ENCODE results near the gene CTNNBL1. TPM values are rescaled to one million over a fixed set of nuclear protein-coding genes. Genes with fewer than 3 reads are reported as not detected.

CTNNBL1 gene
- total and polyA plus RNA-seq, 2 of the 4 experiments (the other 2 are of a cell fraction): 29.9 to 34.1 TPM

- Histone ChIP-seq H2AK9ac (replicated peaks; ENCODE audit: low read depth, low read length, poor library complexity) (no peak overlapping the region), H3K79me1 (ENCODE audit: low read depth in 1 of 2, low read length in 2 of 2) (no peaks in the 10 kb centered on the region), H3K23ac (ENCODE audit: low read depth, low read length) (no peak overlapping the region), H3K18ac (ENCODE audit: low read depth, low read length) (no peak overlapping the region), H2BK20ac (ENCODE audit: low read depth, low read length) (no peak overlapping the region), H4K5ac (ENCODE audit: low read depth, low read length) (no peak overlapping the region), H3K9me1 (ENCODE audit: insufficient read depth, low read length) (no peaks in the 10 kb centered on the region), H3K36me3 (ENCODE audit: control insufficient read depth, insufficient read depth, low read length) (no peaks in the 10 kb centered on the region), H2BK15ac (ENCODE audit: low read depth, low read length) (no peak overlapping the region), H2BK5ac (ENCODE audit: low read depth, low read length, poor library complexity, severe bottlenecking) (no peak overlapping the region), H3K4ac (ENCODE audit: low read depth, low read length) (no peak overlapping the region), H2BK120ac (ENCODE audit: low read depth, low read length) (no peak overlapping the region), H4K91ac (ENCODE audit: insufficient read depth, low read depth, low read length) (no peak overlapping the region), H3K4me2 (ENCODE audit: low read depth, low read length) (no peak overlapping the region), H3K4me1 (ENCODE audit: control insufficient read depth, insufficient read depth, low read length) (no peaks in the 10 kb centered on the region; the same call in 1 of the 2 replicates), H3K4me3 (ENCODE audit: insufficient read depth, low read depth, low read length) (no peak overlapping the region), H3K14ac (replicated peaks; ENCODE audit: low read depth, low read length) (no peak overlapping the region), H3K27me3 (ENCODE audit: control insufficient read depth, insufficient read depth, low read length) (peaks cover 89% of the 10 kb centered on the region), H2AK5ac (ENCODE audit: low read depth, low read length) (no peak overlapping the region), H4K20me1 (ENCODE audit: insufficient read depth, low read length) (no peaks in the 10 kb centered on the region), H3K9ac (ENCODE audit: low read depth, low read length) (no peak overlapping the region), H3K56ac (ENCODE audit: extremely low read depth, insufficient read depth, low read length) (no peak overlapping the region), H3K27ac (ENCODE audit: insufficient read depth, low read length) (no peak overlapping the region), H3K9me3 (ENCODE audit: control insufficient read depth, insufficient read depth, low read length) (no peaks in the 10 kb centered on the region), H2AFZ (replicated peaks; ENCODE audit: low read length, poor library complexity) (no peak overlapping the region), H4K8ac (ENCODE audit: low read depth in 2 of 2, low read length in 2 of 2) (no peak overlapping the region)
- ATAC-seq (ENCODE audit: low read depth) (no peak), DNase-seq (no peak)
- intact Hi-C loops (cut with micrococcal nuclease) (no loop called here), dilution Hi-C loops (cut with HindIII; ENCODE audit: low sequenced_read_pairs, unreplicated experiment) (no loop called here), in situ Hi-C loops (cut with MboI; ENCODE audit: low sequenced_read_pairs) (no loop called here)
- no TSS peak for BruUV-seq (replicated peaks)
- POLR2A ChIA-PET (ENCODE audit: unreplicated experiment): no interaction called here
- CTCF ChIA-PET: interaction anchor here (0.5 kb wide), 1 partner anchor 441 kb away, joined by 4 read pairs; no protein-coding TSS in a partner anchor
- TF ChIP-seq SMC3 (IDR thresholded peaks at IDR 0.05; ENCODE audit: low read depth, low read length): no peak
- TF ChIP-seq MXI1 (IDR thresholded peaks at IDR 0.05; ENCODE audit: borderline replicate concordance, low read depth, low read length): no peak
- TF ChIP-seq CEBPB (IDR thresholded peaks at IDR 0.05; ENCODE audit: low read depth, low read length): no peak
- no peak for TF ChIP-seq NFE2L2 (IDR thresholded peaks at IDR 0.05; ENCODE audit: low read depth, low read length)
- no peak for TF ChIP-seq MAZ (IDR thresholded peaks at IDR 0.05; ENCODE audit: borderline replicate concordance, low read depth, low read length)
- TF ChIP-seq FOS (IDR thresholded peaks at IDR 0.05; ENCODE audit: low read depth, low read length): no peak
- no peak for TF ChIP-seq RAD21 (IDR thresholded peaks at IDR 0.05; ENCODE audit: low read length)
- no peak for TF ChIP-seq MAFK (IDR thresholded peaks at IDR 0.05; ENCODE audit: low read depth, low read length)
- TF ChIP-seq BHLHE40 (IDR thresholded peaks at IDR 0.05; ENCODE audit: low read depth, low read length): no peak
- TF ChIP-seq RCOR1 (IDR thresholded peaks at IDR 0.05; ENCODE audit: insufficient replicate concordance, low read length): no peak
- no peak for TF ChIP-seq CHD1 (IDR thresholded peaks at IDR 0.05; ENCODE audit: low read depth, low read length)
- no peak for TF ChIP-seq USF2 (IDR thresholded peaks at IDR 0.05; ENCODE audit: low read depth, low read length)
- no peak for TF ChIP-seq RFX5 (IDR thresholded peaks at IDR 0.05; ENCODE audit: low read depth, low read length)
- no peak for TF ChIP-seq ELK1 (IDR thresholded peaks at IDR 0.05; ENCODE audit: borderline replicate concordance, low read depth, low read length)
- TF ChIP-seq CTCF (conservative IDR thresholded peaks at IDR 0.05; ENCODE audit: low read depth, low read length): no peak
- no peak for TF ChIP-seq POLR2A (IDR thresholded peaks at IDR 0.05; ENCODE audit: low read depth, low read length)
- WGBS, 2 experiments (ENCODE audit: extremely low coverage in 2 of 2, insufficient read length in 1 of 2): 80% methylated on average over 1 of the region's 10 CpGs; no CpG with 5 or more reads in 1 of the 2 experiments
Observed at GRCh38 chr20:37915434-37915787, 221.6 kb downstream of the CTNNBL1 start.
